ENCODE data around the gene THAP4.

THAP4 gene

GRCh38 chr2:241545106-241545505 lies 91.9 kb downstream of the THAP4 start:
- Histone ChIP-seq H3K4me1 (ENCODE audit: control insufficient read depth, insufficient read depth, low read length) (peaks cover 54% of the 10 kb centered on the region), H3K4me2 (ENCODE audit: low read length) (peak overlapping the region; percentile 57), H3K27me3 (ENCODE audit: control insufficient read depth, insufficient read depth, low read length) (peaks cover 6% of the 10 kb centered on the region), H3K9ac (ENCODE audit: low read depth, low read length) (peak overlapping the region; percentile 40), H3K36me3 (ENCODE audit: insufficient read depth, low read length) (no peaks in the 10 kb centered on the region), H3K9me3 (replicated peaks; ENCODE audit: low read length) (no peaks in the 10 kb centered on the region), H3K4me3 (ENCODE audit: low read length) (peak overlapping the region; percentile 34)

GRCh38 chr2:241542278-241542605 lies 94.7 kb downstream of the THAP4 start:
- H3K9me3 ChIP-seq (replicated peaks; ENCODE audit: low read length) = no peaks in the 10 kb centered on the region
- no peak overlapping the region for H3K4me3 ChIP-seq (ENCODE audit: low read length)
- H3K4me1 ChIP-seq (ENCODE audit: control insufficient read depth, insufficient read depth, low read length) = peaks cover 44% of the 10 kb centered on the region
- H3K4me2 ChIP-seq (ENCODE audit: low read length) = peak overlapping the region; percentile 76
- H3K27me3 ChIP-seq (ENCODE audit: control insufficient read depth, insufficient read depth, low read length) = peaks cover 6% of the 10 kb centered on the region
- H3K36me3 ChIP-seq (ENCODE audit: insufficient read depth, low read length) = no peaks in the 10 kb centered on the region
- no peak overlapping the region for H3K9ac ChIP-seq (ENCODE audit: low read depth, low read length)

GRCh38 chr2:241541564-241542277 lies 95.2 kb downstream of the THAP4 start:
- Histone ChIP-seq H3K4me2 (ENCODE audit: low read length) (peak overlapping the region; percentile 76), H3K4me1 (ENCODE audit: control insufficient read depth, insufficient read depth, low read length) (peaks cover 39% of the 10 kb centered on the region), H3K4me3 (ENCODE audit: low read length) (peak overlapping the region; percentile 65), H3K9me3 (replicated peaks; ENCODE audit: low read length) (no peaks in the 10 kb centered on the region), H3K9ac (ENCODE audit: low read depth, low read length) (no peak overlapping the region), H3K27me3 (ENCODE audit: control insufficient read depth, insufficient read depth, low read length) (peaks cover 6% of the 10 kb centered on the region), H3K36me3 (ENCODE audit: insufficient read depth, low read length) (no peaks in the 10 kb centered on the region)

- Histone ChIP-seq H3K36me3 (ENCODE audit: insufficient read depth, low read length) (no peaks in the 10 kb centered on the region), H3K9me3 (replicated peaks; ENCODE audit: low read length) (no peaks in the 10 kb centered on the region), H3K4me3 (ENCODE audit: low read length) (peak overlapping the region; percentile 65), H3K27me3 (ENCODE audit: control insufficient read depth, insufficient read depth, low read length) (peaks cover 6% of the 10 kb centered on the region), H3K4me1 (ENCODE audit: control insufficient read depth, insufficient read depth, low read length) (peaks cover 32% of the 10 kb centered on the region), H3K9ac (ENCODE audit: low read depth, low read length) (no peak overlapping the region), H3K4me2 (ENCODE audit: low read length) (peak overlapping the region; percentile 76)
These were observed 96.0 kb downstream of the THAP4 start for GRCh38 chr2:241540771-241541561.

GRCh38 chr2:241540401-241540770 lies 96.6 kb downstream of the THAP4 start:
- H3K4me3 ChIP-seq (ENCODE audit: low read length) = peak overlapping the region; percentile 53
- peaks cover 6% of the 10 kb centered on the region for H3K27me3 ChIP-seq (ENCODE audit: control insufficient read depth, insufficient read depth, low read length)
- peak overlapping the region; percentile 76 for H3K4me2 ChIP-seq (ENCODE audit: low read length)
- H3K36me3 ChIP-seq (ENCODE audit: insufficient read depth, low read length) = no peaks in the 10 kb centered on the region
- no peak overlapping the region for H3K9ac ChIP-seq (ENCODE audit: low read depth, low read length)
- no peaks in the 10 kb centered on the region for H3K9me3 ChIP-seq (replicated peaks; ENCODE audit: low read length)
- H3K4me1 ChIP-seq (ENCODE audit: control insufficient read depth, insufficient read depth, low read length) = peaks cover 26% of the 10 kb centered on the region

GRCh38 chr2:241539616-241540374 lies 97.2 kb downstream of the THAP4 start:
- no peak overlapping the region for H3K9ac ChIP-seq (ENCODE audit: low read depth, low read length)
- H3K4me1 ChIP-seq (ENCODE audit: control insufficient read depth, insufficient read depth, low read length) = peaks cover 20% of the 10 kb centered on the region

GRCh38 chr2:241538838-241539615 lies 97.9 kb downstream of the THAP4 start:
- Histone ChIP-seq H3K4me2 (ENCODE audit: low read length) (no peak overlapping the region), H3K36me3 (ENCODE audit: insufficient read depth, low read length) (no peaks in the 10 kb centered on the region), H3K27me3 (ENCODE audit: control insufficient read depth, insufficient read depth, low read length) (peaks cover 11% of the 10 kb centered on the region), H3K4me1 (ENCODE audit: control insufficient read depth, insufficient read depth, low read length) (peaks cover 19% of the 10 kb centered on the region), H3K9me3 (replicated peaks; ENCODE audit: low read length) (no peaks in the 10 kb centered on the region), H3K9ac (ENCODE audit: low read depth, low read length) (no peak overlapping the region), H3K4me3 (ENCODE audit: low read length) (no peak overlapping the region)

More at GRCh38 chr2:241539616-241540374, 97.2 kb downstream of the THAP4 start:
- Histone ChIP-seq H3K36me3 (ENCODE audit: insufficient read depth, low read length) (no peaks in the 10 kb centered on the region), H3K27me3 (ENCODE audit: control insufficient read depth, insufficient read depth, low read length) (peaks cover 6% of the 10 kb centered on the region), H3K4me2 (ENCODE audit: low read length) (no peak overlapping the region), H3K9me3 (replicated peaks; ENCODE audit: low read length) (no peaks in the 10 kb centered on the region), H3K4me3 (ENCODE audit: low read length) (no peak overlapping the region)

GRCh38 chr2:241535871-241536655 lies 100.9 kb downstream of the THAP4 start:
- H3K27me3 ChIP-seq (ENCODE audit: control insufficient read depth, insufficient read depth, low read length) = peaks cover 18% of the 10 kb centered on the region
- H3K4me2 ChIP-seq (ENCODE audit: low read length) = no peak overlapping the region
- H3K36me3 ChIP-seq (ENCODE audit: insufficient read depth, low read length) = no peaks in the 10 kb centered on the region
- no peak overlapping the region for H3K4me3 ChIP-seq (ENCODE audit: low read length)
- H3K9ac ChIP-seq (ENCODE audit: low read depth, low read length) = no peak overlapping the region
- H3K4me1 ChIP-seq (ENCODE audit: control insufficient read depth, insufficient read depth, low read length) = peaks cover 7% of the 10 kb centered on the region
- H3K9me3 ChIP-seq (replicated peaks; ENCODE audit: low read length) = no peaks in the 10 kb centered on the region

GRCh38 chr2:241534701-241535375 lies 102.1 kb downstream of the THAP4 start:
- Histone ChIP-seq H3K27me3 (ENCODE audit: control insufficient read depth, insufficient read depth, low read length) (peaks cover 23% of the 10 kb centered on the region), H3K36me3 (ENCODE audit: insufficient read depth, low read length) (no peaks in the 10 kb centered on the region), H3K9me3 (replicated peaks; ENCODE audit: low read length) (no peaks in the 10 kb centered on the region), H3K4me2 (ENCODE audit: low read length) (no peak overlapping the region), H3K9ac (ENCODE audit: low read depth, low read length) (no peak overlapping the region), H3K4me1 (ENCODE audit: control insufficient read depth, insufficient read depth, low read length) (no peaks in the 10 kb centered on the region), H3K4me3 (ENCODE audit: low read length) (no peak overlapping the region)
